ENCODE measurements around the gene DGKI. TPM values are rescaled to one million over a fixed set of nuclear protein-coding genes. Genes with fewer than 3 reads are reported as not detected.

The DGKI gene
- total RNA-seq, 1 experiment from 2014 or later, result 0.41 TPM

DNA sequence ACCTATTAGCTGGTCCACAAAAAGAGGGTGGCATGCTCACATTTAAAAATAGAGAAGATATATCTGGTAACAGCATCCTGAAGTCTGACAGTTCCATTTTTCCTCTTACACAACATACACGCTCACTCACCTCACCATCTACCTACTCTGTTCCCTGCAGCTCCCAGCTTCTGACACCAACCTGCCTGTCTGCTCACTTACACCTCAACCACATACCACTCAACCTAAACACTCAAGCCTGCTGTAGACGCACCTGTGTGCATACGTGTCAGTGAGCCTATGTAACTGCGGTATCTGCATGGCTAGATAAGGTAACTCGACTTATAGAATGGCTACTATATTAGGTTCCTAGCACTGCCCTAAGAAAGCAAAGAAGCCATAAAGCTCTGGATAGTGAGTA is 174.9 kb downstream of the DGKI start:
- Histone ChIP-seq H3F3A (ENCODE audit: insufficient read depth, low read depth) (no peaks in the 10 kb centered on the region), H3K4me2 (no peak overlapping the region), H3K9me2 (ENCODE audit: insufficient read depth) (no peaks in the 10 kb centered on the region), H3K27me3 (ENCODE audit: insufficient read depth, low read depth) (peaks cover 72% of the 10 kb centered on the region), H3K4me1 (replicated peaks; ENCODE audit: insufficient read depth) (peaks cover 14% of the 10 kb centered on the region; the same call in 1 of the 2 replicates), H3K79me2 (ENCODE audit: low read depth) (no peaks in the 10 kb centered on the region), H2AFZ (no peak overlapping the region), H3K27ac (no peak overlapping the region), H3K36me3 (ENCODE audit: low read depth) (no peaks in the 10 kb centered on the region), H3K9me3 (ENCODE audit: insufficient read depth, low read depth) (0 out of 2 replicates have a peak, but pooled peaks cover 5% of the 10 kb centered on the region), H4K20me1 (ENCODE audit: insufficient read depth) (no peaks in the 10 kb centered on the region), H3K4me3 (no peak overlapping the region)
- ChIA-PET POLR2A (ENCODE audit: unreplicated experiment) (no interaction called here), CTCF (no interaction called here)
- TF ChIP-seq, protein P1, sequence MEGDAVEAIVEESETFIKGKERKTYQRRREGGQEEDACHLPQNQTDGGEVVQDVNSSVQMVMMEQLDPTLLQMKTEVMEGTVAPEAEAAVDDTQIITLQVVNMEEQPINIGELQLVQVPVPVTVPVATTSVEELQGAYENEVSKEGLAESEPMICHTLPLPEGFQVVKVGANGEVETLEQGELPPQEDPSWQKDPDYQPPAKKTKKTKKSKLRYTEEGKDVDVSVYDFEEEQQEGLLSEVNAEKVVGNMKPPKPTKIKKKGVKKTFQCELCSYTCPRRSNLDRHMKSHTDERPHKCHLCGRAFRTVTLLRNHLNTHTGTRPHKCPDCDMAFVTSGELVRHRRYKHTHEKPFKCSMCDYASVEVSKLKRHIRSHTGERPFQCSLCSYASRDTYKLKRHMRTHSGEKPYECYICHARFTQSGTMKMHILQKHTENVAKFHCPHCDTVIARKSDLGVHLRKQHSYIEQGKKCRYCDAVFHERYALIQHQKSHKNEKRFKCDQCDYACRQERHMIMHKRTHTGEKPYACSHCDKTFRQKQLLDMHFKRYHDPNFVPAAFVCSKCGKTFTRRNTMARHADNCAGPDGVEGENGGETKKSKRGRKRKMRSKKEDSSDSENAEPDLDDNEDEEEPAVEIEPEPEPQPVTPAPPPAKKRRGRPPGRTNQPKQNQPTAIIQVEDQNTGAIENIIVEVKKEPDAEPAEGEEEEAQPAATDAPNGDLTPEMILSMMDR (conservative IDR thresholded peaks at IDR 0.05), result no peak
- TF ChIP-seq EZH2 (IDR thresholded peaks at IDR 0.05; ENCODE audit: low read depth), result no peak
- DNase-seq, result no peak
- intact Hi-C loops (cut with micrococcal nuclease; ENCODE audit: unreplicated experiment), result no loop called here
- no TSS peak for BruUV-seq (replicated peaks)

DNA sequence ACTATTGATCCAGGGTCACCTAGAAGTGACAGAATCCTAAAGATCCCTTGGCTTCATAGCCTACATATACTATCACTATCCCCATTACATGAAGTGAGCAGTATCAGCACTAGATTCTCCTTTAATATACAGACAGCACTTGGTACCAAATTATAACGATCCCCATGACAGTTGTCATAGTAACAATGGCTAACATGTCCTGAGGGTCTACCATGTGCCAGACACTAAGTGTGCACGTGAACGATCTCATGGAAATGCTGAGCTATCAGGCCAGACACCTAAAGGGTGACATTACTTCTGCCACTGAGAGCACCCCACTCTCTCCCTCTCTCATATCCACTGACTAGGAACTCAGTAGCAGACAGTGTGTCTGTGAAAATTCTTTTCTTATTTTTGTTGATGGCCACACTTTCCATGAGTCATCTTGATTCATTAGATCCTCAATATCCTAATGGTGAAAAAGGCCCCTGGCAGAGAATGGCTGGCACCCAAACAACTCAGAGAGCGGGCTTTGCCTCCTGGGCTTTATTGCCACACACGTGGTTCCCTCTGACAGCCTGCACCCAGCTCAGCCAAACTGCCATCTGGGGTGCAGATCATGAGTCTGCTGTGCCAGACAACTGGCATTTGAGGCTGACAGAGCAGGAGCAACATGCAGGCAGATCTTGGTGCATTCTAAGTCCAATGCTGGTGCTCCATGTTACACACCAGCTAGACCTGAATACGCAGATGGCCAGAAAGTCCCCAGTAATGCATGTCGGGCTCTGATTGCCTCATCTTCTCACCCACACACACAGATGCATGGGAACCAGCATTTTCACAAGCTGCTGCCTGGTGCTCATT is 176.3 kb downstream of the DGKI start:
- Histone ChIP-seq H3K9me3 (ENCODE audit: insufficient read depth, low read depth) (0 out of 2 replicates have a peak, but pooled peaks cover 5% of the 10 kb centered on the region), H3K79me2 (ENCODE audit: low read depth) (no peaks in the 10 kb centered on the region), H4K20me1 (ENCODE audit: insufficient read depth) (no peaks in the 10 kb centered on the region), H3K27me3 (ENCODE audit: insufficient read depth, low read depth) (peaks cover 69% of the 10 kb centered on the region), H3K36me3 (ENCODE audit: low read depth) (no peaks in the 10 kb centered on the region), H3K9me2 (ENCODE audit: insufficient read depth) (no peaks in the 10 kb centered on the region), H3K27ac (no peak overlapping the region), H3K4me3 (no peak overlapping the region), H3K4me1 (replicated peaks; ENCODE audit: insufficient read depth) (peaks cover 14% of the 10 kb centered on the region; the same call in 1 of the 2 replicates), H3K4me2 (no peak overlapping the region), H3F3A (ENCODE audit: insufficient read depth, low read depth) (no peaks in the 10 kb centered on the region), H2AFZ (no peak overlapping the region)
- no peak for DNase-seq
- ChIA-PET POLR2A (ENCODE audit: unreplicated experiment) (interaction anchor here (0.7 kb wide), 1 partner anchor 1280 kb away, joined by 3 read pairs; no protein-coding TSS in a partner anchor), CTCF (no interaction called here)
- intact Hi-C loops (cut with micrococcal nuclease; ENCODE audit: unreplicated experiment), result no loop called here
- TF ChIP-seq EZH2 (IDR thresholded peaks at IDR 0.05; ENCODE audit: low read depth), result no peak
- TF ChIP-seq, protein P1 (conservative IDR thresholded peaks at IDR 0.05), result no peak
- BruUV-seq (replicated peaks), result no TSS peak

DNA sequence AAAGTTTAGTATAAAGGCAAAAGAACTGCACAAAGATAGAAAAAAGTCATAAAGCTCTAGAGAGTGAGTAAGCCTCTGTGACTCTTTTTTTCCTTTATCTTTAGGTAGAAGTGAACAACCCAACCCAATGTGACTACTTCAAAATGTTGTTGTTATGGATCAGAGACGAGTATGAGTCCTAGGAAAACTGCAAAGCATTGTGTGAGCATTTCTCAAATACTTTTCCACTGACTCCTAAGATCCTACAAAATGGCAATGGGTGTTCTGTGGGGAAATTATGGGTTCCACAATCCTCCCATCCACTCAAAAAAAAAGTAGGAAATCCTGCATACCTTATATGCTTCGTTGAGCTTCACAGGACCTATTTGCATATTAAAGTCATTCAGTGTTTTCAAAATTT is 177.1 kb downstream of the DGKI start:
- no peak for DNase-seq
- Histone ChIP-seq H3K36me3 (ENCODE audit: low read depth) (no peaks in the 10 kb centered on the region), H3K79me2 (ENCODE audit: low read depth) (no peaks in the 10 kb centered on the region), H3K4me2 (no peak overlapping the region), H4K20me1 (ENCODE audit: insufficient read depth) (no peaks in the 10 kb centered on the region), H3K9me3 (ENCODE audit: insufficient read depth, low read depth) (0 out of 2 replicates have a peak, but pooled peaks cover 5% of the 10 kb centered on the region), H3F3A (ENCODE audit: insufficient read depth, low read depth) (no peaks in the 10 kb centered on the region), H3K9me2 (ENCODE audit: insufficient read depth) (no peaks in the 10 kb centered on the region), H2AFZ (no peak overlapping the region), H3K4me3 (no peak overlapping the region), H3K4me1 (replicated peaks; ENCODE audit: insufficient read depth) (peaks cover 14% of the 10 kb centered on the region; the same call in 1 of the 2 replicates), H3K27me3 (ENCODE audit: insufficient read depth, low read depth) (peaks cover 70% of the 10 kb centered on the region), H3K27ac (no peak overlapping the region)
- ChIA-PET CTCF (interaction anchor here (0.6 kb wide), 1 partner anchor 1451 kb away, joined by 5 read pairs; no protein-coding TSS in a partner anchor), POLR2A (ENCODE audit: unreplicated experiment) (interaction anchor here (0.6 kb wide), 1 partner anchor 1444 kb away, joined by 3 read pairs; no protein-coding TSS in a partner anchor)
- intact Hi-C loops (cut with micrococcal nuclease; ENCODE audit: unreplicated experiment), result no loop called here
- no TSS peak for BruUV-seq (replicated peaks)
- TF ChIP-seq EZH2 (IDR thresholded peaks at IDR 0.05; ENCODE audit: low read depth), result no peak
- TF ChIP-seq, protein P1 (conservative IDR thresholded peaks at IDR 0.05), result no peak
